ENCODE results near the gene UBR1.
A peak's percentile ranks its signal among the peaks of the same experiment; 100 is the strongest.

The UBR1 gene

DNA sequence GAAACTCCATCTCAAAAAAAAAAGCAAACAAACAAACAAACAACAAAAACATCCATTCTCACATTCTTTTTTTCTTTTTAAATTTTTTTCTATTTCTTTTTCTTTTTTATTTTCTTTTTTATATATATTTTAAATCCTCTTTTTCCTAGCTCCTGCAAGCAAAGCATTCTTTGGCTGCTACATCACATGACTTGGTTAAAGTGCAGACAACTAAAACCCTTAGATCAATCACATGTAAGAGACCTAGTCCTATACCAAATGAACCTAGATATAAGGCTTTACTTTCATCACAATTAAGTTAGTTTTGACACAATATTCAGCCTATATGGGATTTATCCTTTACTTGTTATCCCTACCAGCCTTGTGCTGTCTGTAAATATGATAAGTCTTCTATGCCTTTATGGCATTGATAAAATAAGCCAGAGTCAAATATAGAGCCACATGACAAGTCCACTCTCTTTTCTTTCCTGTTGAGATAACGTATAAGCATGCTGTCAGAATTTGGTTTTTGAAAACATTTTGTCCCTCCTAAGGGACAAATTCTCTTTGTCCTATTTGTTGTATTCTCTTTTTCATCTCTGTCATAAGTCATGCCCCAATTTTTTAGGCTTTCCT lies 11.3 kb downstream of the UBR1 start:
- TF ChIP-seq, protein P1, sequence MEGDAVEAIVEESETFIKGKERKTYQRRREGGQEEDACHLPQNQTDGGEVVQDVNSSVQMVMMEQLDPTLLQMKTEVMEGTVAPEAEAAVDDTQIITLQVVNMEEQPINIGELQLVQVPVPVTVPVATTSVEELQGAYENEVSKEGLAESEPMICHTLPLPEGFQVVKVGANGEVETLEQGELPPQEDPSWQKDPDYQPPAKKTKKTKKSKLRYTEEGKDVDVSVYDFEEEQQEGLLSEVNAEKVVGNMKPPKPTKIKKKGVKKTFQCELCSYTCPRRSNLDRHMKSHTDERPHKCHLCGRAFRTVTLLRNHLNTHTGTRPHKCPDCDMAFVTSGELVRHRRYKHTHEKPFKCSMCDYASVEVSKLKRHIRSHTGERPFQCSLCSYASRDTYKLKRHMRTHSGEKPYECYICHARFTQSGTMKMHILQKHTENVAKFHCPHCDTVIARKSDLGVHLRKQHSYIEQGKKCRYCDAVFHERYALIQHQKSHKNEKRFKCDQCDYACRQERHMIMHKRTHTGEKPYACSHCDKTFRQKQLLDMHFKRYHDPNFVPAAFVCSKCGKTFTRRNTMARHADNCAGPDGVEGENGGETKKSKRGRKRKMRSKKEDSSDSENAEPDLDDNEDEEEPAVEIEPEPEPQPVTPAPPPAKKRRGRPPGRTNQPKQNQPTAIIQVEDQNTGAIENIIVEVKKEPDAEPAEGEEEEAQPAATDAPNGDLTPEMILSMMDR (conservative IDR thresholded peaks at IDR 0.05; ENCODE audit: low read depth), result no peak
- DNase-seq (ENCODE audit: low spot score), result no peak
- POLR2A ChIA-PET (ENCODE audit: low non-redundant PET), result no interaction called here
- CTCF ChIA-PET, result interaction anchor here (0.6 kb wide), 1 partner anchor 57 kb away, joined by 3 read pairs; no protein-coding TSS in a partner anchor
- no peak overlapping the region for H3K27ac ChIP-seq

DNA sequence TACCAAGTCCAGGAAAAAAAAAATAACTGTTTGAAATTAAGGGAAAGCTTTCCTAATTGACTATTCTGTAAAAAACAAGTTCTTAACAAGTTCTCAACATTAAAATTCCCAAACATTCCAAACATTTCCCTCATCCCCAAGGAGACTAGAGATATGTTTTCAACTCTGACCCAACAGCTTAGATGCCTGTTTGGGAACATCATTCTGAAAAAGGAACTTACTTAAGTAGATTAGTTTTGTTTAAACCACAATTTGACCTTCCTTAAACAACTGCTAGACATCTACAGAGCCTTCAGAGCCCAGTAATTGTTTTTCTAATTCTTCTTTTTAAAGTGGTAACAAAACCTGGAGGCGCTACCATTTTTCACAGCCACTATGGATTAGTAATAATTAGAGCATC lies 12.8 kb downstream of the UBR1 start:
- TF ChIP-seq, protein P1 (conservative IDR thresholded peaks at IDR 0.05; ENCODE audit: low read depth), result no peak
- no peak overlapping the region for H3K27ac ChIP-seq
- CTCF ChIA-PET, result no interaction called here
- no peak for DNase-seq (ENCODE audit: low spot score)
- POLR2A ChIA-PET (ENCODE audit: low non-redundant PET), result no interaction called here

DNA sequence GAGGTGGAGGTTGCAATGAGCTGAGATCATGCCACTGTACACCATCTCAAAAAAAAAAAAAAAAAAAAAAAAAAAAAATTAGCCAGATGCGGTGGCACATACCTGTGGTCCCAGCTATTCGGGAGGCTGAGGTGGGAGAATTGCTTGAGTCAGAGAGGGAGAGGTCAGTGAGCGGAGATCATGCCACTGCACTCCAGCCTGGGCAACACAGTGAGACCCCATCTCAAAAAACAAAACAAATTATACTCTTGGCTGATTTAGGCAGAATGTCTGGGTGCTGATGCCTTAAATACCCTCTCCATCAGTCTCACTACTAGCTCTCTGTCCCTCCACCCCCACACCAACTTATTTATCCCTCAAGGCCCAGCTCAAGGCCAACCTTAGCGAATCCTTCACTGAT lies 14.0 kb downstream of the UBR1 start:
- CTCF ChIA-PET, result no interaction called here
- no peak overlapping the region for H3K27ac ChIP-seq
- DNase-seq (ENCODE audit: low spot score), result no peak
- POLR2A ChIA-PET (ENCODE audit: low non-redundant PET), result no interaction called here
- TF ChIP-seq, protein P1 (conservative IDR thresholded peaks at IDR 0.05; ENCODE audit: low read depth), result no peak

DNA sequence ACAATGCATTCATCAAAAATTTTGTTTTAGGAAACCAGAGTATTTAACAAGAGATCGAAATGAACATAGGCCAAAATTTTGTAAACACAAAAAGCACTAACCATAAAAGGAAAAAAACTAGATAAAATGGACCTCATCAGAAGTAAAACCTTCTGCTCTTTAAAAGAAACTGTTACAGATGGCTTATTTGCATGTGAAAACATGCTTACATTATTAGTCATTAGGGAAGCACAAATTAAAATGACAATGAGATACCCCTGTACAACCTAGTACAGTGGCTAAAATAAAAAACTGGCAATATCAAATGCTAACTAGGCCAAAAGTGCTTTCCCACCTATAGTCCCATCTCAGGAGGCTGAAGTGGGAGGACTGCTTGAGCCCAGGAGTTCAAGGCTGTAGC lies 19.3 kb downstream of the UBR1 start:
- ChIA-PET CTCF (interaction anchor here (0.7 to 0.8 kb wide), 3 partner anchors 108 to 532 kb away, joined by 3 to 5 read pairs (median 3); no protein-coding TSS in a partner anchor), POLR2A (ENCODE audit: low non-redundant PET) (no interaction called here)
- TF ChIP-seq, protein P1 (conservative IDR thresholded peaks at IDR 0.05; ENCODE audit: low read depth), result no peak
- 0 out of 2 replicates have a peak overlapping the region, but pooled peaks have one; percentile 0 for H3K27ac ChIP-seq
- no peak for DNase-seq (ENCODE audit: low spot score)

DNA sequence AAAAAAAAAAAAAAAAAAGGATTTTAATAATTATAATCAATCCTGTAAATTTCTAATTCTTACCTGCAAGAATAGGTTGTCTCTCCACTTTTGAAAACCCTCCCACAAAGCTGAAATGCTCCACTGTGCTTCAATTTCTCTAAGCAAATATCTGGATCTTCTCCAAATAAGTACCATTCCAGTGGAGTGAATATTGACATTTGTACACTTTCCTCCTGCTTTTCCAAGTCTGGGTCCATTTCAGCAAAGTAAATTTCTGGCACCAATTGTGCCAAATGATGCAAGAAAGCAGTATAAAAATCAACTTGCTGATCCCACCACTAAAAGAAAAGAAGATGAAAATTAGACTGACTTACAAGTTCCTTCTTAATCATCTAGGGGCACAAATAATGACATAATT lies 19.9 kb downstream of the UBR1 start:
- no peak for DNase-seq (ENCODE audit: low spot score)
- TF ChIP-seq, protein P1 (conservative IDR thresholded peaks at IDR 0.05; ENCODE audit: low read depth), result no peak
- POLR2A ChIA-PET (ENCODE audit: low non-redundant PET), result no interaction called here
- H3K27ac ChIP-seq, result no peak overlapping the region
- CTCF ChIA-PET, result interaction anchor here (0.7 to 0.8 kb wide), 2 partner anchors 109 to 531 kb away, joined by 3 read pairs; no protein-coding TSS in a partner anchor

DNA sequence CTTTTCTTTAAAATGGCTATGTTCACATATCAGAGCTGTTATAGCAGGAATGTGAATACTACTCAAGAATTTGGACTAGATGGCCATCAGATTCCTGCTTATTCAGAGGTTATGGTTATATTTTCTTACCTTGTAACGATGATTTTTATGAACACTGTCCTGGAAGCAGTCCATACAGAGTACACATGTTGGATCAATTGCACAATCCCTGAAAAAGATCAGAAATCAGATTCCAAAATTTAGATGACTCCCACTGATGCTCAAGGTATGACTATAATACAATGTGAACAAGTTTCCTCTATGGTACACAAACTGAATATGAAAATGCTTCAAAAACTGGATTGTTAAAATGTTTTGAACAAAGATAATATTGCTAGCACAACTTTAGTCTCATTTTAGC lies 23.3 kb downstream of the UBR1 start:
- POLR2A ChIA-PET (ENCODE audit: low non-redundant PET), result no interaction called here
- no peak for DNase-seq (ENCODE audit: low spot score)
- CTCF ChIA-PET, result no interaction called here
- TF ChIP-seq, protein P1 (conservative IDR thresholded peaks at IDR 0.05; ENCODE audit: low read depth), result no peak
- H3K27ac ChIP-seq, result no peak overlapping the region

Measured in RWPE1 (cell line).